ENCODE data around the gene NTM.

Gene NTM

DNA sequence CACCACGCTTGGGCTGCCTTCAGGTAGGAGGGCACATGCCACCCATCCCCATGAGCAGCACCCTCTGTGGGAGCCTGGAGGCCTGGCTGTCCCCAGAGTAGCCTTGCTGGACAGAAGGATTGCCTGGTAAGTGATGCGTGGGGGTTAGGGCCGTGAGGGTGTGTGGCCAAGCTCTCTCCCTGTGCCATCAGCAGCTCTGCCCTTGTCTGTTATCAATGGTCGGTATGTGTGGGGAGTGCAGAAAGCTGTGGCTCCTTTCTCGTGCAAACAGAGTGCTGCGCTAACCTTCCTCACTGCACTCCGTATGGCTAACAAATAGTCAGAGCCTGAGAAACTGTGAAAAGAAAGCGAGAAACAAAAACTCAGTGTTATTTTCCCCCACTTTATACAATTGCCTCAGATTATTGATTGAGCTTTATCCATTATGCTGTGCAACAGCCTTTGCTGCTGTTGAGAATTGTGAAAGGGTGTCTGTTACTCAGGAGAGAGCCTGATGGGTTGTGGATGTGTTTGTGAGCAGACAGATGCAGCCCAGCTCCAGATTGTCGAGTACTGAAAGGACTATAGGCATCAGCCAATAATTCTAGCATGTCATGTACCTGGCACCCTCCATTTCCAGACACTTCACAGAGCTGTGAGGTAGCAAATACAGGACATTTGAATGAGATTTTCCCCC, 432.2 kb downstream of the NTM start:
- no peak for DNase-seq

DNA sequence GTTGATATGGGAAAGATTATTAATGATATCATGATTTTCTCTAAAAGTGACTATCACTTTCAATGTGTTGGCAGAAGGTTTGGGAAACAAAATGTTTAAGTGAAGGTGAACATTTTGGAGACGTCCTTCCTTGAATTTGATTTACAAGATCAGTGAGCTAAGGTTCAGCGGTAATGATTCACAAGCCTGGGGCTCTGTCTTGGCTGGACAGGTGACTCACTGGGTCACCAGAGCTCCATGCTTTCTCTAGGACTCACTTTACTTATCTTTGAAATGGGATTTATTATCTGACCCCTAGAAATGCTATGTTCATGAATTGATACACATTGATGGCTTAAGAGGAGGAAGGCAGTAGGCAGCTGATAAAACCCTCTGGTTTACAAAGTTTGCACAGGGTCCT, 437.5 kb downstream of the NTM start:
- DNase-seq: no peak

DNA sequence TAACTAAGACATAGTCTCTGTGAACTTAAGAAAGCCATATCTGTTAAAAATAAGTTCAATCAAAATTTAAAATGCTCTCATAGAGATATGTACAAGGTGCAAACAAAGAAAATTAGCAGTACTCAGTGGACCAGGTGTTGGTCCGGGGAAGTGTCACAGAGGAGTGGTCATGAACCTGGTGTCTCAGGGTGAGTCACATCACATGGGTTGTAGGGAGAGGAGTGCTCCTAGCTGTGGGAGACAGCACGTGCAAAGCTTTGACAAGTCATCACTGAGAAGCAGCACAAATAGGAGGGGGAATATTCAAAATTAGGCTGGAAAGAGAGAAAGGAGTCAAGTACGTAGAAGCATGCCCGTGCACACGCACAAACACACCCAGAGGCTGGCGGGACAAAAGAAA, 438.1 kb downstream of the NTM start:
- DNase-seq: no peak

DNA sequence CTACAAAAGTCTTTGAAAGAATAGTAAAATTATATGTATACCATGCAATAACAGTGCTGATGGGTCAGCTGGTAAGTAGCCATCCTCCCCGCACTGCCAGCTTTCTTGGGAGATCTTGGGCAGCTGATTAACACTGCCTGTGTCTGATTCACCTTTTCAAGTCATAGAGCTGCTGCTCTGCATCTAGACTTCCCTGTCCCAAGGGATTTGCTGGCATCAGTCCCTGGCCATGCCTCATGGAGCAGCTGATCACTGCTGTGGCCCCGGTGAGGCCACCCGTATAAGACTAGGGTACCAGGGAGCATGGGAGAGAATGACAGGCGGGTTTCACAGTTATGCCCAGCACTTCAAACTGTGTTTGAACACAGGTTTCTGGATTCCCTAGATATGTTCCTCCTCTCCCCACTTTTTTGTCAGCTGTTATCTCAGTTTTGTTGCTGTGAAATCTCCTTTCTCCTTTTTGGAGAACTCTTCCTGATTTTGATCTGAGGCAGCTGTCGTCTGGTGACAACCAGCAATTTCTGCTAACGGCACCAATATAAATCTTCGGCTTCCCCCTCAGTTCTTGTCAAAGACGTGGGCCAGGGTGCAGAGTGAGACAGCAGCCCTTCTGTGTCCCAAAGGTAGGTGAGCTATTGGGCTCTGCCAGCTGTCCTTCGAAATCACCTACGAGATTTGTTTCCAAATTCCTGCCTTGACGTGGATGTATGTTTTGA, 438.9 kb downstream of the NTM start:
- no peak for DNase-seq

- no peak for DNase-seq
Observed at GRCh38 chr11:131810541-131810940, 440.1 kb downstream of the NTM start.

- no peak for DNase-seq
Observed at GRCh38 chr11:131811383-131811782, 441.0 kb downstream of the NTM start.

- no peak for DNase-seq
Observed at GRCh38 chr11:131814108-131814507, 443.7 kb downstream of the NTM start.

- no peak for DNase-seq
Observed at GRCh38 chr11:131815590-131815989, 445.2 kb downstream of the NTM start.

- DNase-seq: no peak
Observed at GRCh38 chr11:131816051-131816450, 445.6 kb downstream of the NTM start.

- no peak for DNase-seq
Observed at GRCh38 chr11:131817687-131818188, 447.3 kb downstream of the NTM start.

GRCh38 chr11:131819865-131820264, 449.4 kb downstream of the NTM start:
- no peak for DNase-seq

GRCh38 chr11:131822506-131822905, 452.1 kb downstream of the NTM start:
- no peak for DNase-seq

GRCh38 chr11:131823772-131824171, 453.4 kb downstream of the NTM start:
- DNase-seq: no peak

- DNase-seq: no peak
Observed at GRCh38 chr11:131824771-131825170, 454.4 kb downstream of the NTM start.

GRCh38 chr11:131827430-131827829, 457.0 kb downstream of the NTM start:
- DNase-seq: no peak

GRCh38 chr11:131829725-131830124, 459.3 kb downstream of the NTM start:
- no peak for DNase-seq

DNA sequence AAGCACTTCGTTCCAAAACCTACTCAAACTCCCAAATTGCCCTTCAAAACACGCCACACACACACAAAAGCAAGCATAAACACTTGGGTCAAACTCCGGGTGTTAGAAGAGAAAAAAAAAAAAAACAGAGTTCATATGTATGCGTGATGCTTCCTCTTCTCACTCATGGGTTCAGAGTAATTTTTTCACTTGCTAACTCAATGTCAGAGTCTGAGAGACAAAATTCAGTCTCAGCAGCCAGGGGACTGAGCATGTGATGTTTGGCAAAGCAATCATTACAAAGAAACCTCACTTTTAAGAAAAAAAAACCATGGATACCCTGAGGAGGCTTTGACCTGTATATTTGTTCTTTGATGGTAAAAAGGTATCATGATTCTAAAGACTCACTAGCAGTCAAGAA, 461.7 kb downstream of the NTM start:
- DNase-seq: no peak

DNA sequence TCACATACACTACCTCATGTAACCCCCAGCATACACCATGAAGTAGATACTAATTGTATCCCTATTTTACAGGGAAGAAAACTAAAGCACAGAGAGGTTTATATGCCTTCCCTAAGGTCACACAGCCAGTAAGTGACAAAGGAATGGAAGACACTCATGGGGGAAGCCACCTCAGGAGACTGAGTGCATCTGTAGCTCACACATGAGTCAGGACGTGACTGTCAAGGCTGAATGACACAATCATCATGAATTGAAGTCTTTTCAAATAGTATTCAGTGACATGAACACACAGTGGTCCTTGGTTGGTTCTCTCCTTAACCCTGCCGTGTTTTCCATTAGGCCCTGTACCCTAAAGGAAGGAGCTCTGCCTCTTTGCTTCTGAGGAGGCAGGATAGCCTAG, 463.0 kb downstream of the NTM start:
- DNase-seq: no peak

- no peak for DNase-seq
Observed at GRCh38 chr11:131837562-131837961, 467.1 kb downstream of the NTM start.

- no peak for DNase-seq
Observed at GRCh38 chr11:131838016-131838415, 467.6 kb downstream of the NTM start.

GRCh38 chr11:131839326-131839725, 468.9 kb downstream of the NTM start:
- DNase-seq: no peak

DNA sequence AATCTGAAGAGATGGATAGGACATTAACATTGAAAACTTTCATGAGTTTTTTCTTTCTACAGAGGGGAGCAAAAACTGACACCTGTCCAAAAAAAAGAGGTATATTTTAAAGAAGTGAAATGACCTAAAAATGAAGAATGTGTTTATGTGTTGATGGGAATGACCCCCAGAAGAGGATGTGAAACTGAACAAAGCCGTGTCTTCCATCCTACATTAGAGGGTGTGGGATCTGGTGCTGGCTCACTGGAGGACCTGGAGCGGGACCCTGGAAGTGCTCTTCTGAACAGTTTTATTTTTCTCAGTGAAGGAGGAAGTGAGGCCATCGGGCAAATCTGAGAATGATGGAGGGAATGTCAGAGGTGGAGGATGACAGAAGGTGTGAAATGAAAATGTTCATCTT, 470.1 kb downstream of the NTM start:
- DNase-seq: no peak

DNA sequence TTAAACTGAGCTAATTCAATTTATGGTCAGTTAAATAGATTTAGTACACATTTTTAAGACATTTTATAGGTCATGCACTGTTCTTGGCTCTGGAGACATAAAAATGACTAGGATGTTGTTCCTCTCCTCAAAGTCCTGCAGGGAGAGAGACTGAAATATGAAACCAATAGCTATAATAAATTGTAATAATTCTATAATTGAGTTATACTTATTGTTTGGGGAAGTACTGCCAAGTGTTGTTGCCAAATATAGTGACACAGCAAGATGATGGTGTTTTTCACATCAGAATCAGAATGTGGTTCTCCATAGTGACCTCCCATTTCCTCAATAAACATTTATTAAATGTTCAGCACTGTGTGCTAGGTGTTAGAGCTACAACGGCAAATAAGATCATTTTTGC, 470.6 kb downstream of the NTM start:
- no peak for DNase-seq

- DNase-seq: no peak
Observed at GRCh38 chr11:131841925-131842635, 471.7 kb downstream of the NTM start.
